ENCODE data around the gene GPR107.

Gene GPR107

GRCh38 chr9:130092910-130093309 lies 39.2 kb downstream of the GPR107 start:
- Mint-ChIP-seq H3K4me3 (no peak overlapping the region), H3K36me3 (peaks cover 34% of the 10 kb centered on the region), H3K27ac (no peak overlapping the region), H3K9me3 (no peaks in the 10 kb centered on the region), H3K4me1 (peaks cover 2% of the 10 kb centered on the region), H3K27me3 (no peaks in the 10 kb centered on the region)
- CTCF ChIA-PET: no interaction called here
- no peak for DNase-seq

- H3K27me3 Mint-ChIP-seq: no peaks in the 10 kb centered on the region
- peaks cover 36% of the 10 kb centered on the region for H3K36me3 Mint-ChIP-seq
- no peak for DNase-seq
- no peaks in the 10 kb centered on the region for H3K9me3 Mint-ChIP-seq
- H3K4me1 Mint-ChIP-seq: peaks cover 10% of the 10 kb centered on the region
- no peak overlapping the region for H3K4me3 Mint-ChIP-seq
- CTCF ChIA-PET: interaction anchor here (1.6 kb wide), 1 partner anchor 211 kb away, joined by 7 read pairs; no protein-coding TSS in a partner anchor
- H3K27ac Mint-ChIP-seq: peak overlapping the region; percentile 49
These were observed 42.2 kb downstream of the GPR107 start for GRCh38 chr9:130095872-130096271.

GRCh38 chr9:130100681-130101080 lies 47.0 kb downstream of the GPR107 start:
- H3K27ac Mint-ChIP-seq: no peak overlapping the region
- peaks cover 8% of the 10 kb centered on the region for H3K4me1 Mint-ChIP-seq
- no peak overlapping the region for H3K4me3 Mint-ChIP-seq
- H3K9me3 Mint-ChIP-seq: no peaks in the 10 kb centered on the region
- DNase-seq: no peak
- no peaks in the 10 kb centered on the region for H3K27me3 Mint-ChIP-seq
- CTCF ChIA-PET: interaction anchor here (0.8 to 2.0 kb wide), 4 partner anchors 142 to 216 kb away, joined by 3 to 9 read pairs (median 6); no protein-coding TSS in a partner anchor
- H3K36me3 Mint-ChIP-seq: peaks cover 54% of the 10 kb centered on the region

- H3K4me3 Mint-ChIP-seq: no peak overlapping the region
- H3K36me3 Mint-ChIP-seq: peaks cover 61% of the 10 kb centered on the region
- DNase-seq: no peak
- peaks cover 8% of the 10 kb centered on the region for H3K4me1 Mint-ChIP-seq
- no peak overlapping the region for H3K27ac Mint-ChIP-seq
- CTCF ChIA-PET: interaction anchor here (1.6 kb wide), 1 partner anchor 215 kb away, joined by 5 read pairs; no protein-coding TSS in a partner anchor
- H3K9me3 Mint-ChIP-seq: no peaks in the 10 kb centered on the region
- no peaks in the 10 kb centered on the region for H3K27me3 Mint-ChIP-seq
These were observed 48.2 kb downstream of the GPR107 start for GRCh38 chr9:130101915-130102314.

- H3K27me3 Mint-ChIP-seq: no peaks in the 10 kb centered on the region
- peaks cover 60% of the 10 kb centered on the region for H3K36me3 Mint-ChIP-seq
- H3K9me3 Mint-ChIP-seq: no peaks in the 10 kb centered on the region
- no peak overlapping the region for H3K27ac Mint-ChIP-seq
- H3K4me3 Mint-ChIP-seq: no peak overlapping the region
- peaks cover 11% of the 10 kb centered on the region for H3K4me1 Mint-ChIP-seq
- CTCF ChIA-PET: interaction anchor here (1.0 to 1.4 kb wide), 2 partner anchors 10 to 220 kb away, joined by 3 read pairs; no protein-coding TSS in a partner anchor
- no peak for DNase-seq
These were observed 50.9 kb downstream of the GPR107 start for GRCh38 chr9:130104491-130105193.

GRCh38 chr9:130106860-130107233 lies 53.1 kb downstream of the GPR107 start:
- H3K27ac Mint-ChIP-seq: no peak overlapping the region
- CTCF ChIA-PET: interaction anchor here (0.6 to 6.4 kb wide), 17 partner anchors 8 to 310 kb away, joined by 3 to 52 read pairs (median 4); partner anchors contain the start of gene GPR107
- H3K4me1 Mint-ChIP-seq: peaks cover 13% of the 10 kb centered on the region
- no peak overlapping the region for H3K4me3 Mint-ChIP-seq
- no peaks in the 10 kb centered on the region for H3K27me3 Mint-ChIP-seq
- H3K9me3 Mint-ChIP-seq: no peaks in the 10 kb centered on the region
- no peak for DNase-seq
- H3K36me3 Mint-ChIP-seq: peaks cover 50% of the 10 kb centered on the region

GRCh38 chr9:130107234-130107861 lies 53.6 kb downstream of the GPR107 start:
- Mint-ChIP-seq H3K27ac (no peak overlapping the region), H3K4me3 (no peak overlapping the region), H3K9me3 (no peaks in the 10 kb centered on the region), H3K4me1 (peaks cover 13% of the 10 kb centered on the region), H3K36me3 (peaks cover 47% of the 10 kb centered on the region), H3K27me3 (no peaks in the 10 kb centered on the region)
- CTCF ChIA-PET: interaction anchor here (0.7 to 6.4 kb wide), 19 partner anchors 9 to 310 kb away, joined by 3 to 52 read pairs (median 4); partner anchors contain the start of gene GPR107
- DNase-seq: peak; percentile 89

- Mint-ChIP-seq H3K27me3 (no peaks in the 10 kb centered on the region), H3K36me3 (peaks cover 43% of the 10 kb centered on the region), H3K9me3 (no peaks in the 10 kb centered on the region), H3K4me1 (peaks cover 13% of the 10 kb centered on the region), H3K27ac (no peak overlapping the region), H3K4me3 (no peak overlapping the region)
- DNase-seq: no peak
- CTCF ChIA-PET: interaction anchor here (0.7 to 6.4 kb wide), 14 partner anchors 18 to 309 kb away, joined by 3 to 52 read pairs (median 4); no protein-coding TSS in a partner anchor
These were observed 54.2 kb downstream of the GPR107 start for GRCh38 chr9:130107955-130108354.

GRCh38 chr9:130110166-130110565 lies 56.5 kb downstream of the GPR107 start:
- peaks cover 13% of the 10 kb centered on the region for H3K4me1 Mint-ChIP-seq
- H3K9me3 Mint-ChIP-seq: no peaks in the 10 kb centered on the region
- CTCF ChIA-PET: interaction anchor here (2.9 to 6.4 kb wide), 2 partner anchors 126 to 133 kb away, joined by 16 to 52 read pairs; no protein-coding TSS in a partner anchor
- peaks cover 32% of the 10 kb centered on the region for H3K36me3 Mint-ChIP-seq
- H3K27me3 Mint-ChIP-seq: no peaks in the 10 kb centered on the region
- H3K27ac Mint-ChIP-seq: no peak overlapping the region
- H3K4me3 Mint-ChIP-seq: no peak overlapping the region
- peak; percentile 30 for DNase-seq

- H3K36me3 Mint-ChIP-seq: peaks cover 31% of the 10 kb centered on the region
- H3K4me3 Mint-ChIP-seq: no peak overlapping the region
- H3K9me3 Mint-ChIP-seq: no peaks in the 10 kb centered on the region
- CTCF ChIA-PET: interaction anchor here (0.8 to 6.4 kb wide), 5 partner anchors 18 to 133 kb away, joined by 3 to 52 read pairs (median 11); no protein-coding TSS in a partner anchor
- H3K27me3 Mint-ChIP-seq: no peaks in the 10 kb centered on the region
- H3K4me1 Mint-ChIP-seq: peaks cover 13% of the 10 kb centered on the region
- no peak for DNase-seq
- H3K27ac Mint-ChIP-seq: no peak overlapping the region
These were observed 56.9 kb downstream of the GPR107 start for GRCh38 chr9:130110596-130111021.

- no peak overlapping the region for H3K27ac Mint-ChIP-seq
- H3K4me3 Mint-ChIP-seq: no peak overlapping the region
- H3K4me1 Mint-ChIP-seq: peaks cover 13% of the 10 kb centered on the region
- DNase-seq: no peak
- H3K9me3 Mint-ChIP-seq: no peaks in the 10 kb centered on the region
- H3K36me3 Mint-ChIP-seq: peaks cover 24% of the 10 kb centered on the region
- CTCF ChIA-PET: interaction anchor here (0.6 to 6.4 kb wide), 6 partner anchors 16 to 757 kb away, joined by 3 to 52 read pairs (median 7); no protein-coding TSS in a partner anchor
- H3K27me3 Mint-ChIP-seq: no peaks in the 10 kb centered on the region
These were observed 58.3 kb downstream of the GPR107 start for GRCh38 chr9:130111786-130112537.

- no peak for DNase-seq
- CTCF ChIA-PET: interaction anchor here (0.6 to 2.9 kb wide), 6 partner anchors 16 to 757 kb away, joined by 3 to 16 read pairs (median 4); no protein-coding TSS in a partner anchor
- Mint-ChIP-seq H3K4me1 (peaks cover 6% of the 10 kb centered on the region), H3K27ac (no peak overlapping the region), H3K36me3 (peaks cover 17% of the 10 kb centered on the region), H3K9me3 (no peaks in the 10 kb centered on the region), H3K27me3 (no peaks in the 10 kb centered on the region), H3K4me3 (no peak overlapping the region)
These were observed 58.9 kb downstream of the GPR107 start for GRCh38 chr9:130112538-130113151.

GRCh38 chr9:130114741-130115140 lies 61.0 kb downstream of the GPR107 start:
- H3K4me1 Mint-ChIP-seq: peaks cover 5% of the 10 kb centered on the region
- no peaks in the 10 kb centered on the region for H3K27me3 Mint-ChIP-seq
- no peaks in the 10 kb centered on the region for H3K9me3 Mint-ChIP-seq
- CTCF ChIA-PET: interaction anchor here (0.9 kb wide), 1 partner anchor 9 kb away, joined by 3 read pairs; no protein-coding TSS in a partner anchor
- H3K4me3 Mint-ChIP-seq: no peak overlapping the region
- H3K36me3 Mint-ChIP-seq: peaks cover 15% of the 10 kb centered on the region
- DNase-seq: no peak
- no peak overlapping the region for H3K27ac Mint-ChIP-seq
